NOMO-1 treated with dmso at 0.1 percent for 144 hours (cell line): Measurements from ENCODE around the gene NEDD4L.

ENCODE experiments used
- DNase-seq: peaks from one replicate; lab custom pipeline; 2025; ENCODE audit not compliant: unreplicated experiment; lab: John Stamatoyannopoulos, UW

The NEDD4L gene

DNA sequence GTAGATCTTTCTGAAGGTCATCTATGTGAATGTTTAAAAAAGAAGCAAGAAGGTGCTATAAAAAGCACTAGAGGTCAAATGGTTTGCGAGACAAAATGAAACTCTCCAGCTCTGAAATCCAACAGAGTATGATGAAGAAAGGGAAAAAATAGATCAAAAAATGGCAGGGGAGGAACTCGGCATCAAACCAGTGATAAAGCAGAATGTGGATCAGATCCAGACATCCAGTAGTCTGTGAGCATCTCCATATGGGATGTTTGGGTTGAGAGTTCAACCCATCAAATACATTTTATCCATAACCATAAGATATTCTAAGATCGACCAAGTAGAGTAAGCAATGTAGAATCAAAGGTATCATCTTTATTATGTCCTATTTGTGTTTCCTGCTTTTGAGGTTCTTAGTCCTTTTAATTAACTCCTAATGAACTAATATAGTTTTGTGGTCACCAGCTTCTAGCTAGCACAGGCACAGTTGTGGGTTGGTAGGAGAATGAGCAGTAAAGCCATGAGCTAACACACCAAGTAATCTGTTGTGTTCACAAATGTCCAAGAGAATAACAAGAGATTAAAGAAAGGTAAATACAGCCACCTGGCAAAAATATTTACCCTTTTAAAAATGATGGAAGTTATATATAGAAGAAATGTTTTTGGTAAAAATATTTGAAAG is 160.9 kb downstream of the NEDD4L start:
- DNase-seq: no peak

- no peak for DNase-seq
Measured at GRCh38 chr18:58205443-58206160, 161.6 kb downstream of the NEDD4L start.

- no peak for DNase-seq
Measured at GRCh38 chr18:58207520-58208152, 163.6 kb downstream of the NEDD4L start.

- DNase-seq: no peak
Measured at GRCh38 chr18:58208207-58208932, 164.3 kb downstream of the NEDD4L start.

- no peak for DNase-seq
Measured at GRCh38 chr18:58209326-58209725, 165.3 kb downstream of the NEDD4L start.

DNA sequence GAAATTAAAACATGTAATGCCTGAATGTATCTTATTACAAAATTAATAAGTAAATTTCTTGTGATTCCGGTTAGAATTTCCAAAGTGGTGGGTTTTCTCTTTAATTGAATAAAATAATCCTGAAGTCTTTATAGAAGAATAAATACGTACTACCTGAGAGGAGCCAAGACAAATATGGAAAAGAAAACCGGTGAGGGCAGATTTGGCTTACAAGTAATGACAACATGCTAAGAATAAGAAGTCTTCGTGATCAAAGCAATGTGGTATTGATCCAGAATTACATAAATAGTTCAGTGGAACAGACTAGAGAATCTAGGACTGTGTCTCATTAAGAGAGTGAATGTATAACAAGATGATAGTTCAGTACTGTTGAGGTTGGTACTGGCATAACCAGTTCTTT is 167.5 kb downstream of the NEDD4L start:
- DNase-seq: no peak

DNA sequence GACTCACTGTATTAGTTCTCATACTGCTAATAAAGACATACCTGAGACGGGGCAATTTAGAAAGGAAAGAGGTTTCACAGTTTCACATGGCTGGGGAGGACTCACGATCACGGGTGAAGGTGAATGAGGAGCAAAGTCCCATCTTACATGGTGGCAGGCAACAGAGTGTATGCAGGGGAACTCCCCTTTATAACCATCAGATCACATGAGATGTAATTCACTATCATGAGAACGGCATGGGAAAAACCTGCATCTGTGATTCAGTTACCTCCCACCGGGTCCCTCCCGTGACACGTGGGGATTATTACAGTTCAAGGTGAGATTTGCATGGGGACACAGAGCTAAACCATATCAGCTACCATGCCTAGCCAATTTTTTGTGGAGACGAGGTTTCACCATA is 168.2 kb downstream of the NEDD4L start:
- DNase-seq: no peak

GRCh38 chr18:58213440-58213839 is 169.4 kb downstream of the NEDD4L start:
- DNase-seq: no peak

DNA sequence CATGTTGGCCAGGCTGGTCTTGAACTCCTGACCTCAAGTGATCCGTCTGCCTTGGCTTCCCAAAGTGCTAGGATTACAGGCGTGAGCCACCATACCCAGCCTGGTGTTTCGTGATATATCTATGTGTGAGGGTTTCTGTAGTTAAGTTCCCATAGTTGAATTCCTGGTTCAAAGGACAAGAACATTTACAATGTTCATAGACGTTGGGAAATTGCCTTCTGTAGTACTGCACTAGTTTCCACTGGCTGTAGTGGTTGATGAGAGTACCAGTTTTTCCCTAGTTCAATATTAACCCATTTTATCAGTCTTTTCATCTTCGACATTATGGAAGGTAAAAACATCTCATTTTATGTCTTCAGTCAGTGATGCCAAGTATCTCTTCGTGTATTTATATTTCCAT is 171.0 kb downstream of the NEDD4L start:
- DNase-seq: no peak

GRCh38 chr18:58216071-58216481 is 172.1 kb downstream of the NEDD4L start:
- DNase-seq: no peak

GRCh38 chr18:58217052-58217451 is 173.0 kb downstream of the NEDD4L start:
- DNase-seq: no peak

GRCh38 chr18:58218117-58218516 is 174.1 kb downstream of the NEDD4L start:
- DNase-seq: peak; percentile 32

DNA sequence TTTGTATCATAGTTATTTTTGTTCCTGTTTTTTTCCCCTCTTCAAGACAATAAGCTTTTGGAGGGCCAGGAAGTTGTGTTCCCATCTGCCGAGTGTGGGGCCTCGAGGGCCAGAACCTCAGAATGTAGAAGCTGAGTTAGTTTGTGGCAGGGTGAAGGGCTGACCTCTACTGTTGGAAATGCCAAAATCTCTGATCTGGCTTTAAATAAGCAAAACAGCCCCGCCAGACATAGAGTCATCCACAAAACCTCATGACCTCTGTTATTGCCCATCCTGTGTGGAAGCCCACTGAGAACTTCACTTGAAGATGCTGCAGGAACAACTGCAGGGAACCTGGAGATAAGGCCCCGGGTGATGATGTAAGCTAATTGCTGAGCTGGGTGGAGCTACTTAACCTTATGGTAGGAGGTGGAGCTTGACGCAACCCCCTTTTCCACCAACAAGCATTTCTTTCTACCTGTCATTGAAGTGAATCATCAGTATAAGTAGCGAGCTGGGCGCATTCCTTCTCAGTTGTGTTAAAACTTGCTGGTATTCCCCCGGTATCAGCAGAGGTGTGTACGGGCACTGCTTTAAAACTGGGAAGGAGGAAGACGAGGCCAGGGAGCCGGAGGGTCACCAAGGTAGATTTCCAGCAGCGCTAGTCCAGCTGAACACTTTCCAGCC is 177.2 kb downstream of the NEDD4L start:
- DNase-seq: no peak

DNA sequence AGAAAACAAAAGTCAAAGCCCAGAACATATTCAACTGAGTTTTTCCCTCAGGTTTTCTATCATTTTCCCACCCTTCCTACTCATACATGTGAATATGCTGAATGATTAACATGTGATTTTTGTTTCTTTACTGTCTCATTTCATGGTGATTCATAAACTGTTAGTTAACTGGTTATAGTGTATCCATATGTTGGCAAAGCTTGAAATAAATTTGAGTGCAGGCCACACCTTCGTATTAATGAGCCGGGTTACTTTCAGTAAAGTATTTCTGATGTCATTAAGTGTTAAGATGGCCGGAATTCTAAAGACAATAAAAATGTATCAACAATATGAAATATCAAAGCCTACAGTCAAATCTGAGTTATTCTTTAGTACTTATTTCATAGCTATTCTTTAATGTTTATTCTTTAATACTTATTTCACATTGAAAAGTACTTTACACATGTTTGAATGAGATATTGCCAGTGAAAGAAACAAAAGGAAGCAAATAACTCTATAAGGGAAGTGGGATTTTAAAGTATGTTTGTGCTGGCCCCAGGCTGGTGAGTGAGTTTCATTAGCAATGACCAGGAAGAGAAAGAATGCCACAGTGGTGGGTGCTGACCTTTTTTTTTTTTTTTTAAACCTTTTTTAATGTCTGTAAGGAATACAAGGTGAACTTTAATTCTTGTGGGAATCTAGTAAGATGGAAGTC is 178.6 kb downstream of the NEDD4L start:
- no peak for DNase-seq

DNA sequence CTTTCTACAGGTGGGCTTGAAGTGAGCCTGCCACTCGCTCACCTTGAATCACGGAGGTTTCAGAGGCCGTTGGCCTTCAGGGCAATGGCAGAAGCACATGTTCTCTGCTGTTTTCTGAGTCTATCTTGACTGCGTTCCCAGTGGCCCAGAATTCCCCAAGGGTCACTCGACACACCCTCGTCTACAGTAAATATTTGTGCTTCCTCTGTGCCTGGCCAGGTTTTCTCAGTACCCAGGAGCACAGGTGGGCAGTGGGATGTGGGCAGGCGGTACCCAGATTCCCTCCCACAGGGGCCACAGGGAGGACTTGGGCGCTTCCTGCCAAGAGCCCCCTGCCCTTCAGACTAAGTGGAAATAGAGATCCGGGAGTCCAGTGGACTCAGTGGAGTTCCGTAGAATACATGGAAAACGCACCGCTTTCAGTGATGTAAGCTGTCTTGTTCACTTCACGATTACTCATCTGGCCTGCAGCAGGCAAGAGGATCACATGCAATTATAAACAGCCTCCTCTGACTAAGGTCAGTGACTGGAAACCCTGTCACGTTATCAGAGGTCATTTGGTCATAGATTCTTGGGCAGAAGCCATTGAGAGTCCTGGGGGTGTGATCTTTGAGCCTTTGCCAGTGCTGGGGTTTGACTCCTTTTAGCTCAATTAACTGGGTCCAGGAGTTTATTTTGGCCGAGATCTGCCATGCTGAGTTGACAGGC is 179.8 kb downstream of the NEDD4L start:
- DNase-seq: no peak

- no peak for DNase-seq
Measured at GRCh38 chr18:58224425-58224750, 180.4 kb downstream of the NEDD4L start.

GRCh38 chr18:58225101-58225500 is 181.1 kb downstream of the NEDD4L start:
- no peak for DNase-seq

GRCh38 chr18:58226429-58226828 is 182.4 kb downstream of the NEDD4L start:
- peak; percentile 18 for DNase-seq

DNA sequence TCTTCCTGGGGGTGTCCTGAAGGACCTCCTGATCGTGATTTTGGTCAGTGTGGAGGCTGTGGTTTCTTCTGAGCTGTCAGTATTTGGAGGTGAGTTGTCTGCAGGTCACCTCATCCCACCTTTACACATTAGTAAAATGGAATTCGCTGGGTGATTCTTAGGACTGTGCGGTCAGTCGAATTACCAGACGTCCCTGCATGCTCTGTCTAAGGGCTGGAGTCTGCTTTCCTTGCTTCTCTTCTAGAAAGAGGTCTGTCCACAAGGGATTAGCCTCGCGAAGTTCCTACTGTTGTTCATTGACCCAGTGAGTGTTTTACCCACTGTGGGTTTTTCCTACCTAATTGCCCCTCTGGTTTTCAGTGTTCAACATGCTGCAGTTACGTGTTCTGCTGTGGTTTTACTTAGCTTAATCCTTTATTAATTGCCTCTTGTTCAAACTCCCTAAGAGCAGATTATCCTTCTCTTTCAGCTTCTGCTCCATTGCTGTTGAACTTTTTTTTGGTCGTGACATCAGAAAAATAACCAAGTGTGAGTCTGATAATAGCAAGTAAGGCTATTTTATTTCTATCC is 183.4 kb downstream of the NEDD4L start:
- no peak for DNase-seq

DNA sequence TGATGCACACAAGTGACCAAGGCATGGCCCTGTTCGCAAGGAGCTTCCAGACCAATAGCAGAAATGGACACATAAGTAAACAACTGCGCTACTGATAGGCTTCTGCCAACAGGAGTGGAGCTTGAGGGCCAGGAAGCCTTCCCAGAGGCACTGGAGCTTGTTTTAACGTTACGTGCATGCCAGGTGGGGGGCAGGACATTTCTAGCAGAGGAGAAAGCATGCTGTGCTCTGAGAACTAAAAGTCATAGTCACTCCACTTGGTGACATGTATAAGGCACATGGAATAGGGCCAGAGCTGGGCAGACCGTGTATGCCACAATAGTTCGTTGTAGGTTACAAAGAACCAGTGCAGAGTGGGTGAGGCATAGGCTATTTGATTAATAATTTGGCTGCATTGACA is 184.2 kb downstream of the NEDD4L start:
- no peak for DNase-seq
